Measurements from ENCODE around the gene GPX4.
"Not testable (repeated sequence)": the region's sequence is repeated elsewhere in the genome, so short reads cannot be mapped to it uniquely, and the experiment has no call there.

The GPX4 gene

GRCh38 chr19:1113986-1114483 lies 10.2 kb downstream of the GPX4 start:
- DNase-seq = no peak

DNA sequence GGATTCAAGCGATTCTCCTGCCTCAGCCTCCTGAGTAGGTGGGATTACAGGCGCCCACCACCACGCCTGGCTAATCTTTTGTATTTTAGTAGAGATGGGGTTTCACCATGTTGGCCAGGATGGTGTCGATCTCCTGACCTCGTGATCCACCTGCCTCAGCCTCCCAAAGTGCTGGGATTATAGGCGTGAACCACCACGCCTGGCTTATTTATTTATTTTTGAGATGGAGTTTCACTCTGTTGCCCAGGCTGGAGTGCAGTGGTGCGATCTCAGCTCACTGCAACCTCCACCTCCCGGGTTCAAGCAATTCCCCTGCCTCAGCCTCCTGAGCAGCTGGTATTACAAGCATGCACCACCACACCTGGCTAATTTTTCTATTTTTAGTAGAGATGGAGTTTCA lies 10.9 kb downstream of the GPX4 start:
- not testable (repeated sequence) for DNase-seq

DNA sequence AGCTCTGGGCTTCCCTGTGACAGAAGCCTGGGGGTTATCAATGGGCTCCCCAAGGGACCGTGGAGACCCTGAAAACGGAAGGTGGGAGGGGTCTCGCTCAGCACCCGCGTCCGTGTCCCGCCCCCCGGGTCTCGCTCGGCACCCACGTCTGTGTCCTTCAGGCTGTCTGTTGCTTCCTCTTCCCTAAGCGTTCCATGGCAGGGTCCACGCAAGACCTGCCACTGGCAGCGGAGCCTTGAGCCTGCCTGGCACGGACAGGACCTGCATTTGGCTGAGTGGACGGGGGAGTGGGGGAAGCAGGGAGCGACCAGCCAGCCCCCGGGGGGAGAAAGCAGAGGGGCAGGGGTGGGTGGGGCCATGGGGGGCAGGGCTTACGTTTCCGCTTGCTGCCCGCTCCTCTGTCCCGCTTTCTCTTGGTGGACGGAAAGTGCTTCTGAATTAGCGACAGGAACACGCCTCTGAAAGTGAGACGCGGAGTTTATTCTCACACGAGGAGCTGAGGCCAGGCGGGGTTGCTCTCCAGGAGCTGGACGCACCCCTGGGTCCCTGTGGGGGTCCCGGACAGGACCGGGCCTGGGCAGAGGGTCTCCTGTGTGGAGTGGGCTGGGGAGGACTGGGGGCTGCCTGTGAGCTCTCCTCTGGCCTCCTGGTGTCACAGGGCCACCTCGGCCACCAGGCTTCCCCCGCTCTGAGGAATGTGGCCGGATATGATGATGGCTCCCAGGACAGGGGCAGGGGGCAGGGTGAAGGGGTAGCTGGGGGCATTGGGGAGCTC lies 12.0 kb downstream of the GPX4 start:
- no peak for DNase-seq

- no peak for DNase-seq
Measured at GRCh38 chr19:1116726-1117581, 13.2 kb downstream of the GPX4 start.

DNA sequence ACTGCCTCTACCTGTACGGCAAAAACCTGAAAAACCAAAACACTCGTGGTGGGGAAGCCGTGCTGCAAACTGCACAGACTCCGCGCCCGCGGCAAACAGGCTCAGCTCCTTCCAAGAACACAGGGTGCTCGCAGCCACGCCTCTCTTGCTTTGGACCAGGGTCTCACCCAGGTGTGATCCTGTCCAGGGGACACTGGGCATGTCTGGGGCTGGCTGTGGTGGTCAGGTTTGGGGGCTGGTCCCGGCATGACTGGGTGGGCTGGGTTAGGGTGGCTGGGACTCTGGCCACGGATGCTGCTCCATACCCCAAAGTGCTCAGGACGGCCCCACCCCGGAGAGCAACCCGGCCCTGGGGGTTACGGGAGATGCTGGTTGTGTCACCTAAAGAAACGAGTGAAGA lies 13.9 kb downstream of the GPX4 start:
- no peak for DNase-seq

DNA sequence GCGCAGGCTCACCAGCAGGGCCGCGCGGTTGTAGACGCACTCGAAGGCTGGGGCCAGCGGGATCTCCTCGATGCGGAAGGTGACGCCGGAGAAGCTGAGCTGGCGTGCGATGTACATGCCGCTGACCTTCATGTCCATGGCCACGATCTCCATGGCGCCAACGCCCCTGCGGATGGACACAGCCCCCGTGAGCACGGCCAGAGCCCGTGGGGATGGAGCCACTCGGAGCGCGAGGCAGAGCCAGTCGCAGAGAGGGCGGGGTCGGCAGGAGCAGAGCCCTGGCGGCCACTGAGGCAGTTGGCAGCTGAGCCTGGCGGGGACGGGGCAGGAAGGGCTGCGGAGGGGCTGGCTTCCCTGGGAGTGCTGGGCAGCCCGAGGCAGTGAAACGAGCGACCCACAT lies 15.2 kb downstream of the GPX4 start:
- no peak for DNase-seq

DNA sequence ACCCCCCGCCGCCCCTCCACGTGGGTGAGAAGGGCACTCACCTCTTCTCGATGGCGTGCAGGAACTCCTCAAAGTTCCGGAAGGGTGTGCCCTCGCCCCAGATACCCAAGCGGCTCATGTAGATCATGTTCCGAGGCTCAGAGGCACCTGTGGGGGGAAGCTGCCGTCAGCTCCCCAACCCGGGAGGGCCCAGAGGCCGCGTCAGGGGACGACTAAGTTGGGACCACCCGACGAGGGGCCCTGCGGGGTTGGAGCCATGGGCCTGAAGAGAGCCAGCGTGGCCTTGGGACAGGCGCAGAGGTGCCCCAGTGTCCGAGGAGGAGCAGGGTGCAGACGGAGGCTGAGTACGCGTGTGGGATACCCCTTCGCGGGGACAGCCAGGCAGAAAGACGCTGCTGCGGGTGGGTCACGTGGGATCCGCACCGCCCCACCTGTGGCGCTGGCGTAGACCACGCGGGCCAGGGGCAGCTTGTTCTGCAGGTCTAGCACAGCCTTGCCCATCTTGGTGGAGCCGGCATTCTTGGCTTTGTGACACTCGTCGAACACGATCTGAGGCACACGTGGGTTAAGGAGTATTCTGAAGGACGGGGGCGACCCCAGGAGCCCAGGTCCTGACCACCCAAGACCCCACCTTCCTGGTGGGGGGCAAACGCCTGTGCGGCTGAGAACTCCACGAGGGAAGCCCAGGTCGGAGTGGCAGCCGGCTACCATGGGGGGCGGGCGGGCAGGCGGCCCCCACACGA lies 15.9 kb downstream of the GPX4 start:
- no peak for DNase-seq

- no peak for DNase-seq
Measured at GRCh38 chr19:1121395-1121794, 17.6 kb downstream of the GPX4 start.

DNA sequence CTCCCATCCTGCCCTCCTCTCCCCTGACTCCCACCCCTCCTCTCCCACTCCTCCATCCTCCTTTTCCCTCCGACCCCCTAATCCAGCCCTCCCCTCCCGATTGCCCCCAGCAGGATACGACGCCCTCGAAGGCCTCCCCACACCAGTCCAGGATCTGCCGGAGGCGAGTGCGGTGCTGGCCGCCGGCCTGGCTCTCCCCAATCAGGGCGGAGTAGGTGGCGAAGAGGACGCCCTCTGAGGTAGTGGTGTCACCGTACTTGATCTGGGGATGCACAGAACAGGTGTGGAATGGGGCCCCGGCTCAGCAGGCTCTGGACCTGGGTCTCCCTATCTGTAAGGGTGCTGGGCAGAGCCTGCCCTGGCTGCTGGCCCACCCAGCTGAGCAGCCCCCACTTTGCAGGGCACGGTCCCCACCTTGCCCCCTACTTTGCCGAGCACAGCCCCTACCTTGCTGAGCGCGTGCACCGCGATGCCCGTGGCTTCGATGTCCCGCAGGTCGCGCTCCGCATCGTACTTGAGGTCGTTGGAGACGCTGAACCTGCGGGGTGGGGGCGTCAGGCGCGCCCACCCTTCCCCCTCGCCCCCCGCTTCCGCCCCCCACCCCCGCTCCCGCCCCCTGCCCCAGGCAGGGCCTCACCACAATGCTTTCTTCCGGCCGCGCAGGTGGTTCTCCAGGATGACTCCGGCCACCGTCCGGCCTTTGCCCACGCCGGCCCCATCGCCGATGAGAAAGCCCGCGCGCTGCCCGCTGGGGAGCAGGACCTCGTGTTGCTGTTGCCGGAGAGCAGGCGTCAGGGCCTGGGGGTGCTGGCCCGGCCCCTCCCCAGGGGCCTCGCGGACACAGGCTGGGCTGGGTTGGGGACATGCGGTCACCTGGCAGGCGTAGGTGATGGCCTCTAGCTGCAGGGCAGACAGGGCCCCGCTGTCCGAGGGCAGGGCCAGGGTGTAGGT lies 18.5 kb downstream of the GPX4 start:
- DNase-seq = no peak

GRCh38 chr19:1122972-1123363 lies 19.2 kb downstream of the GPX4 start:
- DNase-seq = peak; percentile 71 to 85 (median 71)

DNA sequence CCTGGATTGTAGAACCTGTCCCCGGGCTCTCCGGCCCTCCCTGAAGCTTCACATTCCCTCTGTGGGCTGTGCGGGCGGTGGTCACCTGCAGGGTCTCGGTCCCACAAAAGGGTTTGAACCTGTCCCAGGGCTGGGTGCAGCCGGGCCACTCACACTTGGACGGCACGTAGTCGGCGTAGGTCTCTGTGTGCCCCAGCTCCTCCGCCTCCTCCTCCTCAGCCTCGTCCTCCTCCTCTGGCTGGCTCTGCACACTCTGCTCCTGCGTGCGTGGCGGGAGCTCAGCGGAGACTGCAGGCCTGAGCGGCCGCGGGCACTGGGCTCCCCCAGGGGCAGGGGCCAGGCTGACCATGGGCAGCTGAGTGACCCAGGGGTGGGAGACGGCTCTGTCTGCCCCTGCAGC lies 19.6 kb downstream of the GPX4 start:
- no peak for DNase-seq

- DNase-seq = no peak
Measured at GRCh38 chr19:1123885-1124677, 20.3 kb downstream of the GPX4 start.

DNA sequence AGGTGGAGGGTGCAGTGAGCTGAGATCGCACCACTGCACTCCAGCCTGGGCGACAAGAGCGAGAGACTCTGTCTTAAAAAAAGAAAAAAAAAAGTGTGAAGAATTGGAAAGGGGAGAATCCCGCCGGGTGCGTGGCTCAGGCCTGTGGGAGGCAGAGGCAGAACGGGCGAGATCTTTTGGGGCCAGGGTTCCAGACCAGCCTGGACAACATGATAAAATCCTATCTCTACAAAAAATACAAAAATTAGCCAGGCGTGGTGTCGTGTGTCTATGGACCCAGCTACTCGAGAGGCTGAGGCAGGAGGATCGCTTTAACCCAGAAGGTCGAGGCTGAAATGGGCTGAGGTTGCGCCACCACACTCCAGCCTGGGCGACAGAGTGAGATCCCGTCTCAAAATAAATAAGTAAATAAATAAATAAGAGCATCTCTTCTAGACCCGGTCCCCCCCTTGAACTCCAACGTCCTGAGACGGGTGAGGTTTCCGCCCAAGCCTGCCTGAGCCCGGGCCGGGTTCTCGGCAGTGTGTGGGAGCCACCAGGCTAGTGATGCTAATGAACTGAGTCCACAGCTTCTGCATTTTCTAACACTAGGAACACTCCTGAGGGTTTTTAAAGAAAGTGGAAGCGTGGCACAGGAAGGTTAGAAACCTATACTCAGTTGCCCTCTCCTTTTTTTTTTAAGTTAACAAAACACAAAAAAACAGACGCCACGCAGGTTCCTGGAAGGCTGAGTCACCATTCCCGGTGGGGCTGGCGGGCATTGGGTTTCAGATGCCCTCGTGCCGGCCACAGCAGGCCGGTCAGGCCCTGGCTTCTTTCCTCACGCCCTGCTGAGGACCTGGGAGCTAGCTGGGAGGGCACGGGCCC lies 22.0 kb downstream of the GPX4 start:
- peak in 1 of 4 experiments; percentile 39 for DNase-seq

DNA sequence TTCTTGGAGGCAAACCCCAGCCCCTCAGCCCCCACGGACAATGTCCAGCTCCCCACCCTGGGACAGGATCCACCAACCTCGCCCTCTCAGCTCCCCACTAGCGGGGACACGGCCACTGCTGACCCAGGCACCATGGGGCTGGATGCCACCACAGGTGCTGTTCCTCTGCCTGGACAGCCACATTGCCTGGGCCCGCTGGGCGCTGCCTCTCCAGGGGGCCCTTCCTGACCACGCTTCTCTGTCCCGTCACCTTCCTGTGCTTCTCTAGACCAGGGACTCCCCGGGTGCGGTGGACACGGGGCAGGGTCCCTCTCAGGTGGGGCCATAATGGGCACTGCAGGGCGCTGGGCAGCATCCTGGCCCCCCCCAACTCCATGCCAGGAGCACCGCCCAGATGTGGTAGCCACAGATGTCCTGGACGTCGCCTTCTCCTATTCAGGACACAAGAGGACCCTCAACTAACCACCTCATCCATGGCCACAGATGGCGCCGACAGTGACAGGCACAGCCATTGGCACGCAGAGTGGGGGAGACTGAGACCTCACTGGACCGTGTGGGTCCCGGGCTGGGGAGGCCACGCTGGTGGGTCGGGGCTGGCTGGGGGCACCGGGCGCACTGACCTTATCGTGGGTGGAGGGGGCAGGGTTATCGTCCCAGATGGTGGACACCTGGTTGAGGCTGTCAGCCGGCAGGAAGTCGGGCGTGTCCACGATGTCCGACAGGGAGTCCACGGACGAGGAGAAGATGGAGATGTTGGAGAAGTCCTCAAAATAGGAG lies 23.4 kb downstream of the GPX4 start:
- DNase-seq = no peak

- DNase-seq = no peak
Measured at GRCh38 chr19:1128106-1128505, 24.3 kb downstream of the GPX4 start.

- DNase-seq = not testable (repeated sequence)
Measured at GRCh38 chr19:1129084-1129483, 25.3 kb downstream of the GPX4 start.

DNA sequence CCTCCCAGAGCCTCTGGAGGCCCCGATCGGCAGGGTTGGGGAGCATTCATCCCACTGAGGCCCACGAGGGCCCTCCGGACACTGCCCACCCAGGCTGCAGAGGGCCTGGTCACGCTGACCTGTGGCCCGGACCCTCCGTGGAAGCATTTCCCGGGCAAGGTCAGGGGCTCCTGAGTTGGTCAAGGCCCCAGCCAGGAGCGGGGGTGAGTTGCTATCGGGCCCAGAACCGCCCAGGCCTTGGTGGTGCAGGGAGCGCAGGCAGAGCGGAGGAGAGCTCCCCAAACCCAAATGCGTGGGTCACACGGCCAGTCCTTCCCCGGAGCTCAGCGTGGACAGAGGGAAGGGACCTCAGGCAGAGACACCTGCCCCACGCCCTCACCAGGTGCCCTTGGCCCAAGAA lies 25.7 kb downstream of the GPX4 start:
- DNase-seq = no peak

- peak in 1 of 4 experiments; percentile 36 for DNase-seq
Measured at GRCh38 chr19:1130771-1131717, 27.2 kb downstream of the GPX4 start.
